Neural cell (in vitro differentiated cells): ENCODE data around the gene COBL. TPM values are rescaled to one million over a fixed set of nuclear protein-coding genes. Genes with fewer than 3 reads are reported as not detected.

Experiments
- H2AFZ ChIP-seq: fragments of 200-600, 300-800 bp; sonication (generic), shearing (Covaris generic); 2 replicates; pipeline ENCODE4 v1.6.0; 2014; ENCODE audit warnings: low read depth, mild to moderate bottlenecking, antibody characterized with exemption, low read length, moderate library complexity
- H3F3A ChIP-seq: fragments of 200-600 bp; shearing (Covaris generic); 2 replicates; pipeline ENCODE4 v1.6.1; 2016; ENCODE audit warnings: mild to moderate bottlenecking, moderate library complexity, mixed read lengths, antibody characterized with exemption, low read length; ENCODE audit not compliant: insufficient read depth, poor library complexity, severe bottlenecking
- H3K27ac ChIP-seq: fragments of 200-600, 300-800 bp; sonication (generic), shearing (Covaris generic); 2 replicates; pipeline ENCODE4 v1.5.1; 2014; ENCODE audit warnings: mild to moderate bottlenecking, low read length, moderate library complexity
- H3K27me3 ChIP-seq: fragments of 300-800, 200-600 bp; sonication (generic), shearing (Covaris generic); 2 replicates; pipeline ENCODE4 v1.6.0; 2014; ENCODE audit warnings: mild to moderate bottlenecking, low read depth, low read length, moderate library complexity; ENCODE audit not compliant: insufficient read depth
- H3K36me3 ChIP-seq: fragments of 300-800, 200-600 bp; sonication (generic), shearing (Covaris generic); 2 replicates; pipeline ENCODE4 v1.5.1; 2014; ENCODE audit warnings: mild to moderate bottlenecking, antibody characterized with exemption, low read length, moderate library complexity; ENCODE audit not compliant: insufficient read depth
- H3K4me2 ChIP-seq: fragments of 300-800, 200-600 bp; sonication (generic), shearing (Covaris generic); 2 replicates; pipeline ENCODE4 v1.6.0; 2014; ENCODE audit warnings: mild to moderate bottlenecking, low read length
- H3K4me3 ChIP-seq: fragments of 300-800, 200-600 bp; sonication (generic), shearing (Covaris generic); 2 replicates; pipeline ENCODE4 v1.5.1; 2014; ENCODE audit warnings: mild to moderate bottlenecking, low read length, moderate library complexity
- H3K79me2 ChIP-seq: fragments of 200-600 bp; shearing (Covaris generic); replicated peaks from 2 replicates; pipeline ENCODE4 v1.6.0; 2014; ENCODE audit warnings: mild to moderate bottlenecking, low read length, moderate library complexity; ENCODE audit not compliant: insufficient read depth
- H3K9ac ChIP-seq: fragments of 300-800, 200-600 bp; sonication (generic), shearing (Covaris generic); 2 replicates; pipeline ENCODE4 v1.6.1; 2016; ENCODE audit warnings: mild to moderate bottlenecking, low read length, mixed read lengths
- H3K9me2 ChIP-seq: fragments of 200-600 bp; shearing (Covaris generic); 2 replicates; pipeline ENCODE4 v1.6.1; 2016; ENCODE audit warnings: mild to moderate bottlenecking, low read length, mixed read lengths; ENCODE audit not compliant: insufficient read depth
- H3K9me3 ChIP-seq: fragments of 200-600, 300-800 bp; sonication (generic), shearing (Covaris generic); 2 replicates; pipeline ENCODE4 v1.6.1; 2016; ENCODE audit warnings: mild to moderate bottlenecking, mixed run types, low read length, moderate library complexity, mixed read lengths
- H4K20me1 ChIP-seq: fragments of 200-600 bp; shearing (Covaris generic); 2 replicates; pipeline ENCODE4 v1.6.1; 2016; ENCODE audit warnings: mild to moderate bottlenecking, mixed run types; ENCODE audit not compliant: insufficient read depth
- EP300 ChIP-seq: fragments of 450-650 bp; conservative IDR thresholded peaks from 2 replicates; pipeline ENCODE4 v1.6.1; 2014; ENCODE audit warnings: antibody characterized with exemption, mild to moderate bottlenecking, moderate library complexity; ENCODE audit not compliant: poor library complexity, severe bottlenecking
- EZH2 ChIP-seq: fragments of 200-600, 300-800 bp; shearing (Covaris generic), sonication (generic); IDR thresholded peaks from 2 replicates; pipeline ENCODE4 v1.6.1; 2014; ENCODE audit warnings: antibody characterized with exemption, low read length, borderline replicate concordance, mild to moderate bottlenecking; ENCODE audit not compliant: insufficient read depth, poor library complexity, severe bottlenecking
- MXI1 ChIP-seq: fragments of 450-650 bp; conservative IDR thresholded peaks from 2 replicates; pipeline ENCODE4 v1.6.1; 2014; ENCODE audit warnings: antibody characterized with exemption, mild to moderate bottlenecking; ENCODE audit not compliant: poor library complexity, severe bottlenecking
- POLR2AphosphoS5 ChIP-seq: IDR thresholded peaks from 2 replicates; pipeline ENCODE4 v1.6.1; 2012
- RAD21 ChIP-seq: fragments of 450-650 bp; conservative IDR thresholded peaks from 2 replicates; pipeline ENCODE4 v1.6.1; 2014; ENCODE audit warnings: antibody characterized with exemption, mild to moderate bottlenecking, moderate library complexity
- SMC3 ChIP-seq: fragments of 450-650 bp; conservative IDR thresholded peaks from 2 replicates; pipeline ENCODE4 v1.6.1; 2014; ENCODE audit warnings: antibody characterized with exemption, mild to moderate bottlenecking, moderate library complexity; ENCODE audit not compliant: poor library complexity
- TAF1 ChIP-seq: IDR thresholded peaks from 2 replicates; pipeline ENCODE4 v1.6.1; 2012; ENCODE audit warnings: low read depth
- polyA plus RNA-seq: library from polyadenylated mRNA; depleted of rRNA; stranded (reverse); fragments of >200 nt; gene quantifications from 2 replicates; pipeline ENCODE4 v1.2.3, GENCODE V29; 2014
- TF ChIP-seq, protein P1 (sequence below): fragments of 450-650 bp; IDR thresholded peaks from 2 replicates; pipeline ENCODE4 v1.5.1; 2014; ENCODE audit warnings: antibody characterized with exemption, mild to moderate bottlenecking, moderate library complexity; ENCODE audit not compliant: poor library complexity, severe bottlenecking
- TF ChIP-seq, protein P2 (sequence below): IDR thresholded peaks from 2 replicates; pipeline ENCODE4 v1.6.1; 2012; ENCODE audit warnings: borderline replicate concordance

Gene COBL
- polyA plus RNA-seq, 1 donor from 2014 or later, result 0.12 TPM

DNA sequence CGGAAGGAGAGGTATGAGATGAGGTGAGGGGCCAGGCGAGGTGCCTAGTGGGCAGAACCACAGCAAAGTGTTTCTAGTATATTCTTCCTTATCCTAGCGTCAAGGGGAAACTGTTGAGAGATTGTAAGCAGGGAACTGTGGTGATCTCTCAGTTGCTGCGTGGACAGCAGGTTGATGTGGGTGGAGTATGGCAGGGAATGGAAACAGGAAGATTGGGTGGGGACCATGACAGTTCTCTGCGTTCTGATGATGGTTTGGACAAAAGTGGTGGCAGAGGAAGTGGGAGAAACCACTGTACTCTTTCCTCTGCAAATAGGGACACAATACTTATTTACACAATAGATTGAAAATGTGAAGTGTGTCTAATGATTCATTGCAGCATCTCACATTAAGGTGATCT lies 342.4 kb downstream of the COBL start:
- Histone ChIP-seq H3F3A (no peaks in the 10 kb centered on the region), H3K9ac (no peak overlapping the region), H3K27me3 (no peaks in the 10 kb centered on the region), H3K27ac (no peak overlapping the region), H2AFZ (no peak overlapping the region), H3K36me3 (no peaks in the 10 kb centered on the region), H3K9me2 (no peaks in the 10 kb centered on the region), H3K4me2 (no peak overlapping the region), H3K79me2 (no peaks in the 10 kb centered on the region), H4K20me1 (no peaks in the 10 kb centered on the region), H3K9me3 (no peaks in the 10 kb centered on the region), H3K4me3 (no peak overlapping the region)
- TF ChIP-seq, protein P1, sequence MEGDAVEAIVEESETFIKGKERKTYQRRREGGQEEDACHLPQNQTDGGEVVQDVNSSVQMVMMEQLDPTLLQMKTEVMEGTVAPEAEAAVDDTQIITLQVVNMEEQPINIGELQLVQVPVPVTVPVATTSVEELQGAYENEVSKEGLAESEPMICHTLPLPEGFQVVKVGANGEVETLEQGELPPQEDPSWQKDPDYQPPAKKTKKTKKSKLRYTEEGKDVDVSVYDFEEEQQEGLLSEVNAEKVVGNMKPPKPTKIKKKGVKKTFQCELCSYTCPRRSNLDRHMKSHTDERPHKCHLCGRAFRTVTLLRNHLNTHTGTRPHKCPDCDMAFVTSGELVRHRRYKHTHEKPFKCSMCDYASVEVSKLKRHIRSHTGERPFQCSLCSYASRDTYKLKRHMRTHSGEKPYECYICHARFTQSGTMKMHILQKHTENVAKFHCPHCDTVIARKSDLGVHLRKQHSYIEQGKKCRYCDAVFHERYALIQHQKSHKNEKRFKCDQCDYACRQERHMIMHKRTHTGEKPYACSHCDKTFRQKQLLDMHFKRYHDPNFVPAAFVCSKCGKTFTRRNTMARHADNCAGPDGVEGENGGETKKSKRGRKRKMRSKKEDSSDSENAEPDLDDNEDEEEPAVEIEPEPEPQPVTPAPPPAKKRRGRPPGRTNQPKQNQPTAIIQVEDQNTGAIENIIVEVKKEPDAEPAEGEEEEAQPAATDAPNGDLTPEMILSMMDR, result no peak
- no peak for TF ChIP-seq SMC3
- no peak for TF ChIP-seq POLR2AphosphoS5
- TF ChIP-seq EP300, result no peak
- no peak for TF ChIP-seq EZH2
- no peak for TF ChIP-seq RAD21
- TF ChIP-seq TAF1, result no peak
- no peak for TF ChIP-seq MXI1
- TF ChIP-seq, protein P2, sequence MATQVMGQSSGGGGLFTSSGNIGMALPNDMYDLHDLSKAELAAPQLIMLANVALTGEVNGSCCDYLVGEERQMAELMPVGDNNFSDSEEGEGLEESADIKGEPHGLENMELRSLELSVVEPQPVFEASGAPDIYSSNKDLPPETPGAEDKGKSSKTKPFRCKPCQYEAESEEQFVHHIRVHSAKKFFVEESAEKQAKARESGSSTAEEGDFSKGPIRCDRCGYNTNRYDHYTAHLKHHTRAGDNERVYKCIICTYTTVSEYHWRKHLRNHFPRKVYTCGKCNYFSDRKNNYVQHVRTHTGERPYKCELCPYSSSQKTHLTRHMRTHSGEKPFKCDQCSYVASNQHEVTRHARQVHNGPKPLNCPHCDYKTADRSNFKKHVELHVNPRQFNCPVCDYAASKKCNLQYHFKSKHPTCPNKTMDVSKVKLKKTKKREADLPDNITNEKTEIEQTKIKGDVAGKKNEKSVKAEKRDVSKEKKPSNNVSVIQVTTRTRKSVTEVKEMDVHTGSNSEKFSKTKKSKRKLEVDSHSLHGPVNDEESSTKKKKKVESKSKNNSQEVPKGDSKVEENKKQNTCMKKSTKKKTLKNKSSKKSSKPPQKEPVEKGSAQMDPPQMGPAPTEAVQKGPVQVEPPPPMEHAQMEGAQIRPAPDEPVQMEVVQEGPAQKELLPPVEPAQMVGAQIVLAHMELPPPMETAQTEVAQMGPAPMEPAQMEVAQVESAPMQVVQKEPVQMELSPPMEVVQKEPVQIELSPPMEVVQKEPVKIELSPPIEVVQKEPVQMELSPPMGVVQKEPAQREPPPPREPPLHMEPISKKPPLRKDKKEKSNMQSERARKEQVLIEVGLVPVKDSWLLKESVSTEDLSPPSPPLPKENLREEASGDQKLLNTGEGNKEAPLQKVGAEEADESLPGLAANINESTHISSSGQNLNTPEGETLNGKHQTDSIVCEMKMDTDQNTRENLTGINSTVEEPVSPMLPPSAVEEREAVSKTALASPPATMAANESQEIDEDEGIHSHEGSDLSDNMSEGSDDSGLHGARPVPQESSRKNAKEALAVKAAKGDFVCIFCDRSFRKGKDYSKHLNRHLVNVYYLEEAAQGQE, result no peak

DNA sequence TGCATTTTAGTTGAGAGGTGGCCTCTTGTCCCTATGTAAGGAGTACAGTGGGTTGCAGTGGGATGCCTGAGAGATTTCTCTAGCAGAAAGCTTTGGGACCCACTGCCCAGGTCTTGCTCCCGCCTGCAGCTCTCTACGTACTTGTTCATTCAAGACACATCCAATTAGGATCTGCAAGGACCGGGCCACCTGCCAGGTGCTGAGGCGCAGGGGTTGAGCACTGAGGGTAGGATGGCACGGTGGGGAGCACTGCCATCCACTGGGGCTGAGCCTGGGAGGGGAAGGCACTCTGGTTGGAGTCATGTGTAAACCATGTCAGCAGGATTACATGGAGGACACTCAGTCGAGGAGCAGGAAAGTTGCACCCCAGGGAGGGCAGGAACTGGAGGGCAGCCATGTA lies 342.8 kb downstream of the COBL start:
- Histone ChIP-seq H3K27me3 (no peaks in the 10 kb centered on the region), H3K27ac (no peak overlapping the region), H3K4me2 (no peak overlapping the region), H3K4me3 (no peak overlapping the region), H3K79me2 (no peaks in the 10 kb centered on the region), H3K9ac (no peak overlapping the region), H3K9me2 (no peaks in the 10 kb centered on the region), H3K36me3 (no peaks in the 10 kb centered on the region), H3K9me3 (no peaks in the 10 kb centered on the region), H4K20me1 (no peaks in the 10 kb centered on the region), H3F3A (no peaks in the 10 kb centered on the region), H2AFZ (no peak overlapping the region)
- TF ChIP-seq EZH2 (no peak), TAF1 (no peak), EP300 (no peak), MXI1 (no peak), POLR2AphosphoS5 (no peak), SMC3 (no peak), RAD21 (no peak)
- TF ChIP-seq, protein P2, result no peak
- TF ChIP-seq, protein P1, result no peak
